OCI-LY7 (cell line): Measurements from ENCODE around the gene CCDC54. TPM values are rescaled to one million over a fixed set of nuclear protein-coding genes. Genes with fewer than 3 reads are reported as not detected.

Experiments
- BruUV-seq: library from RNA; stranded (reverse); fragments of 400-500 nt; replicated peaks from 2 replicates; lab custom pipeline; 2021; lab: Mats Ljungman, UMichigan
- CTCF ChIA-PET: fragments of 300-600 bp; sonication (Branson Sonifier 250); formaldehyde crosslinking; loops from one replicate; lab custom pipeline; 2022; ENCODE audit warnings: antibody characterized with exemption; ENCODE audit not compliant: unreplicated experiment; lab: Charles Lee
- POLR2A ChIA-PET: fragments of 300-600 bp; sonication (Branson Sonifier 250); formaldehyde crosslinking; loops from one replicate; lab custom pipeline; 2022; ENCODE audit warnings: antibody characterized with exemption; lab: Charles Lee
- DNase-seq: peaks from one replicate; pipeline ENCODE4 v3.0.0-alpha.2; 2015; ENCODE audit warnings: low spot score
- H2AFZ ChIP-seq: fragments of 200-600 bp; sonication (generic), shearing (Covaris generic); 2 replicates; pipeline ENCODE4 v1.6.1; 2014; ENCODE audit warnings: mild to moderate bottlenecking, antibody characterized with exemption, low read length, moderate library complexity
- H3K27ac ChIP-seq: fragments of 200-600 bp; sonication (generic); 2 replicates; pipeline ENCODE4 v1.5.1; 2014; ENCODE audit warnings: mixed run types, low read depth, mild to moderate bottlenecking, moderate library complexity, low read length, inconsistent platforms; ENCODE audit not compliant: poor library complexity, severe bottlenecking
- H3K36me3 ChIP-seq: fragments of 200-600 bp; sonication (generic); 2 replicates; pipeline ENCODE4 v1.6.1; 2014; ENCODE audit warnings: mild to moderate bottlenecking, antibody characterized with exemption, low read length, moderate library complexity, mixed read lengths; ENCODE audit not compliant: insufficient read depth
- H3K4me1 ChIP-seq: fragments of 200-600 bp; sonication (generic); 2 replicates; pipeline ENCODE4 v1.5.1; 2014; ENCODE audit warnings: mild to moderate bottlenecking, low read length; ENCODE audit not compliant: insufficient read depth, poor library complexity, severe bottlenecking
- H3K4me2 ChIP-seq: fragments of 200-600 bp; sonication (generic); 2 replicates; pipeline ENCODE4 v1.6.1; 2014; ENCODE audit warnings: mild to moderate bottlenecking, low read length
- H3K4me3 ChIP-seq: fragments of 200-600 bp; sonication (generic); 2 replicates; pipeline ENCODE4 v1.5.1; 2014; ENCODE audit warnings: mild to moderate bottlenecking, low read depth, low read length; ENCODE audit not compliant: poor library complexity, severe bottlenecking
- H3K79me2 ChIP-seq: fragments of 200-600 bp; sonication (generic); 2 replicates; pipeline ENCODE4 v1.6.1; 2016; ENCODE audit warnings: low read depth, mild to moderate bottlenecking, low read length, moderate library complexity, mixed read lengths; ENCODE audit not compliant: insufficient read depth
- H3K9me2 ChIP-seq: fragments of 200-600 bp; sonication (generic); 2 replicates; pipeline ENCODE4 v1.6.1; 2016; ENCODE audit warnings: mild to moderate bottlenecking, low read length, mixed read lengths; ENCODE audit not compliant: insufficient read depth
- H3K9me3 ChIP-seq: fragments of 200-600 bp; sonication (generic); 2 replicates; pipeline ENCODE4 v1.6.1; 2014; ENCODE audit warnings: mild to moderate bottlenecking, mixed run types, low read length, mixed read lengths
- H4K20me1 ChIP-seq: fragments of 200-600 bp; sonication (generic); 2 replicates; pipeline ENCODE4 v1.6.1; 2014; ENCODE audit warnings: mild to moderate bottlenecking, antibody characterized with exemption, low read length, moderate library complexity, mixed read lengths; ENCODE audit not compliant: insufficient read depth
- CTCF ChIP-seq: fragments of 200-600 bp; sonication (generic); conservative IDR thresholded peaks from 2 replicates; pipeline ENCODE4 v1.5.1; 2014; ENCODE audit warnings: mild to moderate bottlenecking, antibody characterized with exemption, low read length, moderate library complexity, mixed read lengths
- EZH2phosphoT487 ChIP-seq: fragments of 200-600 bp; sonication (generic); IDR thresholded peaks from 2 replicates; pipeline ENCODE4 v1.6.1; 2018; ENCODE audit warnings: low read depth, borderline replicate concordance, mild to moderate bottlenecking, mixed run types, antibody characterized with exemption, low read length, moderate library complexity, mixed read lengths
- intact Hi-C: fragments of 100-400 bp; cut with micrococcal nuclease; formaldehyde crosslinking; loops from one replicate; pipeline ENCODE4 v1.10.0; 2022; ENCODE audit not compliant: unreplicated experiment
- total RNA-seq, 2 experiments: library from RNA; depleted of rRNA in 1 of 2; stranded (reverse); fragments of >200 nt in 1 of 2; shearing (Covaris generic) in 1 of 2; gene quantifications; 2 replicates each; pipeline ENCODE4 v1.2.3, GENCODE V29; 2014 to 2022

The CCDC54 gene
- total RNA-seq, 2 experiments from 2014 or later, result not detected

GRCh38 chr3:107410606-107411005 lies 33.4 kb downstream of the CCDC54 start:
- no peaks in the 10 kb centered on the region for H3K79me2 ChIP-seq
- H3K4me1 ChIP-seq, result no peaks in the 10 kb centered on the region
- H4K20me1 ChIP-seq, result no peaks in the 10 kb centered on the region
- POLR2A ChIA-PET, result interaction anchor here (0.8 to 1.6 kb wide), 8 partner anchors 9 to 143 kb away, joined by 3 to 5 read pairs (median 3); no protein-coding TSS in a partner anchor
- DNase-seq, result no peak
- H2AFZ ChIP-seq, result no peak overlapping the region
- H3K9me3 ChIP-seq, result peaks cover 9% of the 10 kb centered on the region; the same call in 1 of the 2 replicates
- no peaks in the 10 kb centered on the region for H3K36me3 ChIP-seq
- H3K4me3 ChIP-seq, result no peak overlapping the region
- no peak overlapping the region for H3K4me2 ChIP-seq
- TF ChIP-seq EZH2phosphoT487, result no peak
- TF ChIP-seq CTCF, result no peak
- CTCF ChIA-PET, result no interaction called here
- intact Hi-C loops, result no loop called here
- no TSS peak for BruUV-seq
- H3K9me2 ChIP-seq, result no peaks in the 10 kb centered on the region
- no peak overlapping the region for H3K27ac ChIP-seq

GRCh38 chr3:107411056-107411455 lies 33.8 kb downstream of the CCDC54 start:
- H3K4me1 ChIP-seq, result no peaks in the 10 kb centered on the region

More at GRCh38 chr3:107411056-107411455, 33.8 kb downstream of the CCDC54 start:
- Histone ChIP-seq H3K4me3 (no peak overlapping the region), H2AFZ (no peak overlapping the region), H3K9me3 (peaks cover 9% of the 10 kb centered on the region; the same call in 1 of the 2 replicates), H3K4me2 (no peak overlapping the region), H3K27ac (no peak overlapping the region), H3K36me3 (no peaks in the 10 kb centered on the region), H3K79me2 (no peaks in the 10 kb centered on the region), H4K20me1 (no peaks in the 10 kb centered on the region), H3K9me2 (no peaks in the 10 kb centered on the region)
- POLR2A ChIA-PET, result interaction anchor here (1.1 to 1.6 kb wide), 3 partner anchors 9 to 144 kb away, joined by 3 to 5 read pairs (median 4); no protein-coding TSS in a partner anchor
- intact Hi-C loops, result no loop called here
- no TSS peak for BruUV-seq
- TF ChIP-seq EZH2phosphoT487 (no peak), CTCF (no peak)
- no peak for DNase-seq
- CTCF ChIA-PET, result no interaction called here
